ENCODE results near the gene VAV2. TPM values are rescaled to one million over a fixed set of nuclear protein-coding genes. Genes with fewer than 3 reads are reported as not detected.
A peak's percentile ranks its signal among the peaks of the same experiment; 100 is the strongest.
"Not testable (repeated sequence)": the region's sequence is repeated elsewhere in the genome, so short reads cannot be mapped to it uniquely, and the experiment has no call there.

VAV2 gene
- polyA plus RNA-seq, 1 of the 3 experiments (the other 2 are of a cell fraction), result 14.9 TPM

DNA sequence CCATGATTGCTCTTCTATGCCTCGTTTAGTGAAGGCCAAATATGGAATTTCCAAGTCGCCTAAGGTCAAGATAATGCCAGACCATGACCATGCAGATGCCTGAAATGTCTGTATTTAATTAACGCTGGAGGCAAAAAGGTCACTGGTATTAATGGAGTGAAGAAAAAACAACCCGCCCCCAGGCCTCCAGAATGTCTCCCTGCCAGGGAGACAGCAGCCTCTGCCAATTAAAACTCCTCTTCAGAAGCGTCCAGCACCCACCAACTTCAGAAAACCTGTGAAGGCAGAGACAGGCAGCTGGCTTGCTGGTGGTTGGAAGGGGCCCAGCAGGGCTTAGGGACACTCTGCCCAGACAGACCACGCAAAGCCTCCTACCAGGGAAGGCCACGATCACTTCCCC, 94.4 kb downstream of the VAV2 start:
- Histone ChIP-seq H3K27me3 (ENCODE audit: insufficient read depth) (no peaks in the 10 kb centered on the region), H3F3A (replicated peaks; ENCODE audit: insufficient read depth) (no peaks in the 10 kb centered on the region), H4K20me1 (ENCODE audit: insufficient read depth) (peaks cover 11% of the 10 kb centered on the region; the same call in 1 of the 2 replicates), H3K79me2 (ENCODE audit: insufficient read depth) (peaks cover 79% of the 10 kb centered on the region), H3K27ac (ENCODE audit: low read depth in 2 of 2, low read length in 1 of 2) (peak overlapping the region; percentile 36 to 69; a peak in 3 of 4 replicates), H3K36me3 (replicated peaks in 1 of 2; ENCODE audit: control insufficient read depth in 1 of 2, insufficient read depth in 2 of 2, low read length in 1 of 2) (no peaks in the 10 kb centered on the region), H3K9me2 (no peaks in the 10 kb centered on the region), H3K9ac (no peak overlapping the region), H2AFZ (ENCODE audit: low read depth) (no peak overlapping the region), H3K4me3 (ENCODE audit: low read depth in 2 of 2, low read length in 1 of 2) (no peak overlapping the region), H3K9me3 (no peaks in the 10 kb centered on the region), H3K4me2 (no peak overlapping the region; the same call in 1 of the 2 replicates), H3K4me1 (ENCODE audit: control insufficient read depth in 1 of 2, insufficient read depth in 2 of 2, low read depth in 1 of 2, low read length in 1 of 2) (peaks cover 0 to 20% of the 10 kb centered on the region in 2 experiments; a peak in 2 of 4 replicates)
- TF ChIP-seq, protein P1, sequence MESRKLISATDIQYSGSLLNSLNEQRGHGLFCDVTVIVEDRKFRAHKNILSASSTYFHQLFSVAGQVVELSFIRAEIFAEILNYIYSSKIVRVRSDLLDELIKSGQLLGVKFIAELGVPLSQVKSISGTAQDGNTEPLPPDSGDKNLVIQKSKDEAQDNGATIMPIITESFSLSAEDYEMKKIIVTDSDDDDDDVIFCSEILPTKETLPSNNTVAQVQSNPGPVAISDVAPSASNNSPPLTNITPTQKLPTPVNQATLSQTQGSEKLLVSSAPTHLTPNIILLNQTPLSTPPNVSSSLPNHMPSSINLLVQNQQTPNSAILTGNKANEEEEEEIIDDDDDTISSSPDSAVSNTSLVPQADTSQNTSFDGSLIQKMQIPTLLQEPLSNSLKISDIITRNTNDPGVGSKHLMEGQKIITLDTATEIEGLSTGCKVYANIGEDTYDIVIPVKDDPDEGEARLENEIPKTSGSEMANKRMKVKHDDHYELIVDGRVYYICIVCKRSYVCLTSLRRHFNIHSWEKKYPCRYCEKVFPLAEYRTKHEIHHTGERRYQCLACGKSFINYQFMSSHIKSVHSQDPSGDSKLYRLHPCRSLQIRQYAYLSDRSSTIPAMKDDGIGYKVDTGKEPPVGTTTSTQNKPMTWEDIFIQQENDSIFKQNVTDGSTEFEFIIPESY (IDR thresholded peaks at IDR 0.05; ENCODE audit: borderline replicate concordance, low read depth), result no peak
- TF ChIP-seq RAD21 (IDR thresholded peaks at IDR 0.05; ENCODE audit: low read length) (peak; percentile 19; the same call in 1 of the 2 replicates), EP300 (IDR thresholded peaks at IDR 0.05; ENCODE audit: borderline replicate concordance in 1 of 2, low read depth in 1 of 2, low read length in 1 of 2) (peak in 1 of 2 experiments; percentile 81; a peak in 2 of 4 replicates), NRF1 (IDR thresholded peaks at IDR 0.05; ENCODE audit: low read depth, low read length) (no peak), RXRA (IDR thresholded peaks at IDR 0.05; ENCODE audit: borderline replicate concordance, low read depth) (no peak), MXI1 (IDR thresholded peaks at IDR 0.05; ENCODE audit: low read depth, low read length) (0 out of 2 replicates have a peak, but pooled peaks have one; percentile 11), RFX5 (IDR thresholded peaks at IDR 0.05; ENCODE audit: low read length) (no peak), CHD2 (IDR thresholded peaks at IDR 0.05; ENCODE audit: low read length, partially characterized antibody) (peak; percentile 35), RCOR1 (IDR thresholded peaks at IDR 0.05; ENCODE audit: low read length) (peak; percentile 58; the same call in 1 of the 2 replicates), TCF12 (IDR thresholded peaks at IDR 0.05) (peak; percentile 48; the same call in 1 of the 2 replicates)
- TF ChIP-seq, protein P2, sequence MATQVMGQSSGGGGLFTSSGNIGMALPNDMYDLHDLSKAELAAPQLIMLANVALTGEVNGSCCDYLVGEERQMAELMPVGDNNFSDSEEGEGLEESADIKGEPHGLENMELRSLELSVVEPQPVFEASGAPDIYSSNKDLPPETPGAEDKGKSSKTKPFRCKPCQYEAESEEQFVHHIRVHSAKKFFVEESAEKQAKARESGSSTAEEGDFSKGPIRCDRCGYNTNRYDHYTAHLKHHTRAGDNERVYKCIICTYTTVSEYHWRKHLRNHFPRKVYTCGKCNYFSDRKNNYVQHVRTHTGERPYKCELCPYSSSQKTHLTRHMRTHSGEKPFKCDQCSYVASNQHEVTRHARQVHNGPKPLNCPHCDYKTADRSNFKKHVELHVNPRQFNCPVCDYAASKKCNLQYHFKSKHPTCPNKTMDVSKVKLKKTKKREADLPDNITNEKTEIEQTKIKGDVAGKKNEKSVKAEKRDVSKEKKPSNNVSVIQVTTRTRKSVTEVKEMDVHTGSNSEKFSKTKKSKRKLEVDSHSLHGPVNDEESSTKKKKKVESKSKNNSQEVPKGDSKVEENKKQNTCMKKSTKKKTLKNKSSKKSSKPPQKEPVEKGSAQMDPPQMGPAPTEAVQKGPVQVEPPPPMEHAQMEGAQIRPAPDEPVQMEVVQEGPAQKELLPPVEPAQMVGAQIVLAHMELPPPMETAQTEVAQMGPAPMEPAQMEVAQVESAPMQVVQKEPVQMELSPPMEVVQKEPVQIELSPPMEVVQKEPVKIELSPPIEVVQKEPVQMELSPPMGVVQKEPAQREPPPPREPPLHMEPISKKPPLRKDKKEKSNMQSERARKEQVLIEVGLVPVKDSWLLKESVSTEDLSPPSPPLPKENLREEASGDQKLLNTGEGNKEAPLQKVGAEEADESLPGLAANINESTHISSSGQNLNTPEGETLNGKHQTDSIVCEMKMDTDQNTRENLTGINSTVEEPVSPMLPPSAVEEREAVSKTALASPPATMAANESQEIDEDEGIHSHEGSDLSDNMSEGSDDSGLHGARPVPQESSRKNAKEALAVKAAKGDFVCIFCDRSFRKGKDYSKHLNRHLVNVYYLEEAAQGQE (IDR thresholded peaks at IDR 0.05; ENCODE audit: low read depth, low read length), result no peak
- TF ChIP-seq, protein P3, sequence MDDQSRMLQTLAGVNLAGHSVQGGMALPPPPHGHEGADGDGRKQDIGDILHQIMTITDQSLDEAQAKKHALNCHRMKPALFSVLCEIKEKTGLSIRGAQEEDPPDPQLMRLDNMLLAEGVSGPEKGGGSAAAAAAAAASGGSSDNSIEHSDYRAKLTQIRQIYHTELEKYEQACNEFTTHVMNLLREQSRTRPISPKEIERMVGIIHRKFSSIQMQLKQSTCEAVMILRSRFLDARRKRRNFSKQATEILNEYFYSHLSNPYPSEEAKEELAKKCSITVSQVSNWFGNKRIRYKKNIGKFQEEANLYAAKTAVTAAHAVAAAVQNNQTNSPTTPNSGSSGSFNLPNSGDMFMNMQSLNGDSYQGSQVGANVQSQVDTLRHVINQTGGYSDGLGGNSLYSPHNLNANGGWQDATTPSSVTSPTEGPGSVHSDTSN (IDR thresholded peaks at IDR 0.05), result peak; percentile 39
- DNase-seq, result peak; percentile 79
- ChIA-PET CTCF (interaction anchor here (0.6 to 2.0 kb wide), 5 partner anchors 9 to 880 kb away, joined by 3 to 5 read pairs (median 4); no protein-coding TSS in a partner anchor), POLR2A (interaction anchor here (1.3 to 1.5 kb wide), 2 partner anchors 9 to 16 kb away, joined by 3 to 5 read pairs; no protein-coding TSS in a partner anchor)
- 48% methylated on average over 7 of the region's 7 CpGs for WGBS (ENCODE audit: low lambda C conversion rate)

DNA sequence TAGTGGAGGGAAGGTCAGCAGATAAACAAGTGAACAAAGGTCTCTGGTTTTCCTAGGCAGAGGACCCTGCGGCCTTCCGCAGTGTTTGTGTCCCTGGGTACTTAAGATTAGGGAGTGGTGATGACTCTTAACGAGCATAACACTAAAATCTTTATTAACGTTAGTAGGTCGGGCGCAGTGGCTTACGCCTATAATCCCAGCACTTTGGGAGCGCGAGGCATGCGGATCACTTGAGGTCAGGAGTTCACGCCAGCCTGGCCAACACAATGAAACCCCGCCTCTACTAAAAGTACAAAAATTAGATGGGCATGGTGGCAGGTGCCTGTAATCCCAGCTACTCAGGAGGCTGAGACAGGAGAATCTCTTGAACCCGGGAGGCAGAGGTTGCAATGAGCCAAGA, 96.1 kb downstream of the VAV2 start:
- H3K9me3 ChIP-seq; H4K20me1 ChIP-seq (ENCODE audit: insufficient read depth); H3K27me3 ChIP-seq (ENCODE audit: insufficient read depth); H3F3A ChIP-seq (replicated peaks; ENCODE audit: insufficient read depth); H3K27ac ChIP-seq (ENCODE audit: low read depth in 2 of 2, low read length in 1 of 2); H3K4me3 ChIP-seq (ENCODE audit: low read depth in 2 of 2, low read length in 1 of 2); H3K9me2 ChIP-seq; H3K4me2 ChIP-seq; CTCF ChIA-PET; H3K36me3 ChIP-seq (replicated peaks in 1 of 2; ENCODE audit: control insufficient read depth in 1 of 2, insufficient read depth in 2 of 2, low read length in 1 of 2); H2AFZ ChIP-seq (ENCODE audit: low read depth); POLR2A ChIA-PET; H3K9ac ChIP-seq; DNase-seq: not testable (repeated sequence)
- H3K4me1 ChIP-seq (ENCODE audit: control insufficient read depth in 1 of 2, insufficient read depth in 2 of 2, low read depth in 1 of 2, low read length in 1 of 2), result peaks cover 0 to 16% of the 10 kb centered on the region in 2 experiments; a peak in 2 of 4 replicates
- peaks cover 65% of the 10 kb centered on the region for H3K79me2 ChIP-seq (ENCODE audit: insufficient read depth)
- 98% methylated on average over 13 of the region's 13 CpGs for WGBS (ENCODE audit: low lambda C conversion rate)

Data from SK-N-SH (cell line).